ENCODE results near the gene TNFAIP3. TPM values are rescaled to one million over a fixed set of nuclear protein-coding genes. Genes with fewer than 3 reads are reported as not detected.
A peak's percentile ranks its signal among the peaks of the same experiment; 100 is the strongest.

TNFAIP3 gene
- total RNA-seq, 6 donors from 2014 or later = 35.3 to 76.4 (median 52.2) TPM

GRCh38 chr6:137873273-137873762 lies 6.3 kb downstream of the TNFAIP3 start:
- peak in 1 of 2 donors; percentile 92 for DNase-seq
- Histone ChIP-seq H3K9me3 (no peaks in the 10 kb centered on the region), H3K27ac (peak overlapping the region; percentile 62 to 99 (median 87)), H3K4me1 (peaks cover 36 to 64% (median 57%) of the 10 kb centered on the region in 4 donors), H3K4me3 (peak overlapping the region in 3 of 4 donors; percentile 0 to 78 (median 12)), H3K36me3 (peaks cover 23 to 49% (median 34%) of the 10 kb centered on the region in 4 donors), H3K27me3 (no peaks in the 10 kb centered on the region)
- TF ChIP-seq EP300 (IDR thresholded peaks at IDR 0.05) (peak; percentile 38 to 97 (median 72)), CTCF (IDR thresholded peaks at IDR 0.05) (no peak), POLR2A (IDR thresholded peaks at IDR 0.05) (peak in 2 of 4 donors; percentile 47 to 58), POLR2AphosphoS5 (IDR thresholded peaks at IDR 0.05) (peak; percentile 78 to 81)
- 6 to 11% methylated on average over 7 of the region's 7 CpGs for WGBS, 2 donors
- peak; percentile 91 to 95 for ATAC-seq (ENCODE audit: low FRiP score in 2 of 2)

GRCh38 chr6:137874204-137875057 lies 7.4 kb downstream of the TNFAIP3 start:
- Histone ChIP-seq H3K27me3 (no peaks in the 10 kb centered on the region), H3K36me3 (peaks cover 30 to 60% (median 45%) of the 10 kb centered on the region in 4 donors), H3K9me3 (no peaks in the 10 kb centered on the region), H3K4me1 (peaks cover 40 to 69% (median 54%) of the 10 kb centered on the region in 4 donors), H3K4me3 (peak overlapping the region in 1 of 4 donors; percentile 12), H3K27ac (peak overlapping the region; percentile 62 to 99 (median 72))
- peak in 1 of 4 donors; percentile 52 for TF ChIP-seq POLR2A (IDR thresholded peaks at IDR 0.05)
- TF ChIP-seq POLR2AphosphoS5 (IDR thresholded peaks at IDR 0.05) = peak; percentile 44 to 57
- TF ChIP-seq EP300 (IDR thresholded peaks at IDR 0.05) = peak in 1 of 4 donors; percentile 27
- no peak for TF ChIP-seq CTCF (IDR thresholded peaks at IDR 0.05)
- DNase-seq (peak in 1 of 2 donors; percentile 78), ATAC-seq (ENCODE audit: low FRiP score in 2 of 2) (peak; percentile 44 to 62)
- 72 to 73% methylated on average over 10 to 11 of the region's 11 CpGs for WGBS, 2 donors

- WGBS, 2 donors = 94% methylated on average over 6 of the region's 6 CpGs
- Histone ChIP-seq H3K36me3 (peaks cover 30 to 67% (median 51%) of the 10 kb centered on the region in 4 donors), H3K27ac (peak overlapping the region in 3 of 4 donors; percentile 39 to 99 (median 68)), H3K4me3 (no peak overlapping the region), H3K4me1 (peaks cover 40 to 66% (median 51%) of the 10 kb centered on the region in 4 donors), H3K27me3 (no peaks in the 10 kb centered on the region), H3K9me3 (no peaks in the 10 kb centered on the region)
- DNase-seq (no peak), ATAC-seq (ENCODE audit: low FRiP score in 2 of 2) (no peak)
- TF ChIP-seq EP300 (IDR thresholded peaks at IDR 0.05) = no peak
- no peak for TF ChIP-seq CTCF (IDR thresholded peaks at IDR 0.05)
- TF ChIP-seq POLR2A (IDR thresholded peaks at IDR 0.05) = no peak
- no peak for TF ChIP-seq POLR2AphosphoS5 (IDR thresholded peaks at IDR 0.05)
Measured at GRCh38 chr6:137875058-137875520, 8.0 kb downstream of the TNFAIP3 start.

GRCh38 chr6:137875606-137876005 lies 8.5 kb downstream of the TNFAIP3 start:
- no peaks in the 10 kb centered on the region for H3K9me3 ChIP-seq
- peak overlapping the region in 1 of 4 donors; percentile 99 for H3K27ac ChIP-seq
- WGBS, 2 donors = 89% methylated on average over 3 of the region's 3 CpGs
- no peaks in the 10 kb centered on the region for H3K27me3 ChIP-seq
- no peak overlapping the region for H3K4me3 ChIP-seq
- peaks cover 34 to 72% (median 55%) of the 10 kb centered on the region in 4 donors for H3K36me3 ChIP-seq
- DNase-seq (no peak), ATAC-seq (ENCODE audit: low FRiP score in 2 of 2) (no peak)
- H3K4me1 ChIP-seq = peaks cover 35 to 60% (median 47%) of the 10 kb centered on the region in 4 donors
- TF ChIP-seq CTCF (IDR thresholded peaks at IDR 0.05) = no peak
- no peak for TF ChIP-seq EP300 (IDR thresholded peaks at IDR 0.05)
- TF ChIP-seq POLR2A (IDR thresholded peaks at IDR 0.05) = no peak
- no peak for TF ChIP-seq POLR2AphosphoS5 (IDR thresholded peaks at IDR 0.05)
